GM23338 (cell line): Measurements from ENCODE around the gene WWP2. TPM values are rescaled to one million over a fixed set of nuclear protein-coding genes. Genes with fewer than 3 reads are reported as not detected.

Experiments used
- ATAC-seq: fragments of 200-7000 bp; cut with Tn5 transposase; 3 replicates; pipeline ENCODE4 v1.9.1; 2020
- DNase-seq: peaks from one replicate; pipeline ENCODE4 v3.0.0-alpha.2; 2015; ENCODE audit warnings: low spot score
- H2AFZ ChIP-seq: fragments of 200-600 bp; sonication (generic); 2 replicates; pipeline ENCODE4 v1.8.0; 2016; ENCODE audit warnings: antibody characterized with exemption, mild to moderate bottlenecking, moderate library complexity
- H3F3A ChIP-seq: fragments of 200-600 bp; sonication (generic); replicated peaks from 2 replicates; pipeline ENCODE4 v1.8.0; 2017; ENCODE audit warnings: antibody characterized with exemption, mixed run types, low read depth
- H3K27ac ChIP-seq: fragments of 200-600 bp; sonication (generic); 2 replicates; pipeline ENCODE4 v1.6.1; 2016; ENCODE audit warnings: low read depth
- H3K27me3 ChIP-seq: fragments of 200-600 bp; sonication (generic); 2 replicates; pipeline ENCODE4 v1.8.0; 2016; ENCODE audit warnings: mild to moderate bottlenecking, mixed run types, moderate library complexity; ENCODE audit not compliant: insufficient read depth
- H3K36me3 ChIP-seq: fragments of 200-600 bp; sonication (generic); 2 replicates; pipeline ENCODE4 v1.8.0; 2016; ENCODE audit warnings: mild to moderate bottlenecking; ENCODE audit not compliant: insufficient read depth
- H3K4me1 ChIP-seq: fragments of 200-600 bp; sonication (generic); 2 replicates; pipeline ENCODE4 v1.8.0; 2016; ENCODE audit warnings: mild to moderate bottlenecking, moderate library complexity; ENCODE audit not compliant: insufficient read depth
- H3K4me2 ChIP-seq: fragments of 200-600 bp; sonication (generic); 2 replicates; pipeline ENCODE4 v1.7.1; 2017; ENCODE audit warnings: mixed run types
- H3K4me3 ChIP-seq: fragments of 200-600 bp; sonication (generic); 2 replicates; pipeline ENCODE4 v1.6.1; 2016; ENCODE audit warnings: mixed run types
- H3K79me2 ChIP-seq: fragments of 200-600 bp; sonication (generic); replicated peaks from 2 replicates; pipeline ENCODE4 v1.8.0; 2017; ENCODE audit warnings: mild to moderate bottlenecking; ENCODE audit not compliant: insufficient read depth
- H3K9me2 ChIP-seq: fragments of 200-600 bp; sonication (generic); 2 replicates; pipeline ENCODE4 v1.8.0; 2017; ENCODE audit not compliant: insufficient read depth
- H4K20me1 ChIP-seq: fragments of 200-600 bp; sonication (generic); replicated peaks from 2 replicates; pipeline ENCODE4 v1.8.0; 2017; ENCODE audit warnings: mild to moderate bottlenecking; ENCODE audit not compliant: insufficient read depth
- H3K27ac Mint-ChIP-seq: 2 replicates; pipeline ENCODE4 v1.8.0; 2020; ENCODE audit warnings: inconsistent platforms, mild to moderate bottlenecking, moderate library complexity, mixed read lengths
- H3K27me3 Mint-ChIP-seq: 3 replicates; pipeline ENCODE4 v1.8.0; 2022; ENCODE audit warnings: low read depth, mild to moderate bottlenecking, moderate library complexity, mixed read lengths, inconsistent platforms; ENCODE audit not compliant: insufficient read depth, poor library complexity
- H3K36me3 Mint-ChIP-seq: 3 replicates; pipeline ENCODE4 v1.8.0; 2021; ENCODE audit warnings: low read depth, mild to moderate bottlenecking, inconsistent platforms, moderate library complexity, mixed read lengths
- H3K4me1 Mint-ChIP-seq: 3 replicates; pipeline ENCODE4 v1.8.0; 2020; ENCODE audit warnings: mild to moderate bottlenecking, inconsistent platforms, mixed read lengths
- H3K4me3 Mint-ChIP-seq: 3 replicates; pipeline ENCODE4 v1.8.0; 2021; ENCODE audit warnings: moderate library complexity, mild to moderate bottlenecking, inconsistent platforms, mixed read lengths
- H3K9me3 Mint-ChIP-seq: 3 replicates; pipeline ENCODE4 v1.8.0; 2020; ENCODE audit warnings: moderate library complexity, mild to moderate bottlenecking, inconsistent platforms, mixed read lengths
- CREB1 ChIP-seq: fragments of 250-450 bp; sonication (Bioruptor Pico); IDR thresholded peaks from 2 replicates; pipeline ENCODE4 v1.5.0; 2020; ENCODE audit warnings: low read depth, mild to moderate bottlenecking, moderate library complexity
- EZH2 ChIP-seq: fragments of 200-600 bp; sonication (generic); IDR thresholded peaks from one replicate; pipeline ENCODE4 v1.8.0; 2017; ENCODE audit warnings: antibody characterized with exemption, mild to moderate bottlenecking, low read depth; ENCODE audit not compliant: unreplicated experiment
- JUNB ChIP-seq: IDR thresholded peaks from one replicate; pipeline ENCODE4 v1.6.1; 2016; ENCODE audit warnings: antibody characterized with exemption; ENCODE audit not compliant: unreplicated experiment
- NANOG ChIP-seq: IDR thresholded peaks from 2 replicates; pipeline ENCODE4 v1.6.1; 2016; ENCODE audit warnings: antibody characterized with exemption, borderline replicate concordance
- STAT1 ChIP-seq: IDR thresholded peaks from one replicate; pipeline ENCODE4 v1.6.1; 2016; ENCODE audit warnings: antibody characterized with exemption; ENCODE audit not compliant: unreplicated experiment
- polyA plus RNA-seq: library from polyadenylated mRNA; unstranded; fragments of >200 nt; fragmentation: Nextera tagmentation; extraction: Ambion mirVana; gene quantifications from 2 replicates; pipeline ENCODE4 v1.2.1, GENCODE V29; 2016
- total RNA-seq: library from RNA; depleted of rRNA; stranded (reverse); fragments of >200 nt; shearing (Covaris generic); gene quantifications from 2 replicates; pipeline ENCODE4 v1.2.3, GENCODE V29; 2014
- TF ChIP-seq, protein P1 (sequence below): fragments of 250-450 bp; sonication (Bioruptor Pico); IDR thresholded peaks from 2 replicates; pipeline ENCODE4 v1.5.0; 2020; ENCODE audit warnings: mild to moderate bottlenecking, moderate library complexity
- TF ChIP-seq, protein P2 (sequence below): IDR thresholded peaks from 2 replicates; pipeline ENCODE4 v1.6.1; 2016; ENCODE audit warnings: antibody characterized with exemption
- TF ChIP-seq, protein P3 (sequence below): IDR thresholded peaks from one replicate; pipeline ENCODE4 v1.6.1; 2018; ENCODE audit warnings: antibody characterized with exemption; ENCODE audit not compliant: unreplicated experiment
- TF ChIP-seq, protein P4 (sequence below), 2 experiments: fragments of 200-600 bp in 1 of 2; sonication (generic) in 1 of 2; conservative IDR thresholded peaks; 2 replicates each; pipeline versions ENCODE4 v1.5.1 to v1.6.1; 2016 to 2017; ENCODE audit warnings: antibody characterized with exemption in 2 of 2, low read depth in 2 of 2, mild to moderate bottlenecking in 2 of 2, moderate library complexity in 1 of 2

Gene WWP2
- total and polyA plus RNA-seq, 2 experiments from 2014 or later: 12.3 to 35.5 TPM

DNA sequence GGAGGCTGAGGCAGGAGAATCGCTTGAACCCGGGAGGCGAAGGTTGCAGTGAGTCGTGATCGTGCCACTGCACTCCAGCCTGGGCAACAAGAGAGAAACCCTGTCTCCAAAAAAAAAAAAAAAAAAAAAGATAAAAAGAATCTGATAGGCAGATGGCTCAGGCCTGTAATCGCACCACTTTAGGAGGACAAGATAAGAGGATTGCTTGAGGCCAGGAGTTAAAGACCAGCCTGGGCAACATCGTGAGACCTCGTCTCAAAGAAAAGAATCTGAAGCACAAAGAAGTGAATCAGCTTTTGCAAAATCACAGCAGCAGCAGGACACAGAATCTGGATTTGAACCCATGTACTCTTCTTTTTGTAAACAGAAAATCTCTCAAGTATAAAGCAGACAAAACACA, 15.0 kb upstream of the WWP2 start:
- no peaks in the 10 kb centered on the region for H3K4me1 ChIP-seq
- peaks cover 34% of the 10 kb centered on the region for H3K79me2 ChIP-seq
- H3K36me3 ChIP-seq: peaks cover 87% of the 10 kb centered on the region
- DNase-seq (no peak), ATAC-seq (no peak)
- Mint-ChIP-seq H3K27ac (no peak overlapping the region), H3K9me3 (no peaks in the 10 kb centered on the region), H3K36me3 (peaks cover 94% of the 10 kb centered on the region), H3K4me3 (no peak overlapping the region), H3K4me1 (no peaks in the 10 kb centered on the region), H3K27me3 (peaks cover 2% of the 10 kb centered on the region)
- no peaks in the 10 kb centered on the region for H3K9me2 ChIP-seq
- TF ChIP-seq EZH2 (no peak), CREB1 (CRISPR knock-in tag) (no peak), NANOG (no peak), JUNB (no peak), STAT1 (no peak)
- TF ChIP-seq, protein P1, sequence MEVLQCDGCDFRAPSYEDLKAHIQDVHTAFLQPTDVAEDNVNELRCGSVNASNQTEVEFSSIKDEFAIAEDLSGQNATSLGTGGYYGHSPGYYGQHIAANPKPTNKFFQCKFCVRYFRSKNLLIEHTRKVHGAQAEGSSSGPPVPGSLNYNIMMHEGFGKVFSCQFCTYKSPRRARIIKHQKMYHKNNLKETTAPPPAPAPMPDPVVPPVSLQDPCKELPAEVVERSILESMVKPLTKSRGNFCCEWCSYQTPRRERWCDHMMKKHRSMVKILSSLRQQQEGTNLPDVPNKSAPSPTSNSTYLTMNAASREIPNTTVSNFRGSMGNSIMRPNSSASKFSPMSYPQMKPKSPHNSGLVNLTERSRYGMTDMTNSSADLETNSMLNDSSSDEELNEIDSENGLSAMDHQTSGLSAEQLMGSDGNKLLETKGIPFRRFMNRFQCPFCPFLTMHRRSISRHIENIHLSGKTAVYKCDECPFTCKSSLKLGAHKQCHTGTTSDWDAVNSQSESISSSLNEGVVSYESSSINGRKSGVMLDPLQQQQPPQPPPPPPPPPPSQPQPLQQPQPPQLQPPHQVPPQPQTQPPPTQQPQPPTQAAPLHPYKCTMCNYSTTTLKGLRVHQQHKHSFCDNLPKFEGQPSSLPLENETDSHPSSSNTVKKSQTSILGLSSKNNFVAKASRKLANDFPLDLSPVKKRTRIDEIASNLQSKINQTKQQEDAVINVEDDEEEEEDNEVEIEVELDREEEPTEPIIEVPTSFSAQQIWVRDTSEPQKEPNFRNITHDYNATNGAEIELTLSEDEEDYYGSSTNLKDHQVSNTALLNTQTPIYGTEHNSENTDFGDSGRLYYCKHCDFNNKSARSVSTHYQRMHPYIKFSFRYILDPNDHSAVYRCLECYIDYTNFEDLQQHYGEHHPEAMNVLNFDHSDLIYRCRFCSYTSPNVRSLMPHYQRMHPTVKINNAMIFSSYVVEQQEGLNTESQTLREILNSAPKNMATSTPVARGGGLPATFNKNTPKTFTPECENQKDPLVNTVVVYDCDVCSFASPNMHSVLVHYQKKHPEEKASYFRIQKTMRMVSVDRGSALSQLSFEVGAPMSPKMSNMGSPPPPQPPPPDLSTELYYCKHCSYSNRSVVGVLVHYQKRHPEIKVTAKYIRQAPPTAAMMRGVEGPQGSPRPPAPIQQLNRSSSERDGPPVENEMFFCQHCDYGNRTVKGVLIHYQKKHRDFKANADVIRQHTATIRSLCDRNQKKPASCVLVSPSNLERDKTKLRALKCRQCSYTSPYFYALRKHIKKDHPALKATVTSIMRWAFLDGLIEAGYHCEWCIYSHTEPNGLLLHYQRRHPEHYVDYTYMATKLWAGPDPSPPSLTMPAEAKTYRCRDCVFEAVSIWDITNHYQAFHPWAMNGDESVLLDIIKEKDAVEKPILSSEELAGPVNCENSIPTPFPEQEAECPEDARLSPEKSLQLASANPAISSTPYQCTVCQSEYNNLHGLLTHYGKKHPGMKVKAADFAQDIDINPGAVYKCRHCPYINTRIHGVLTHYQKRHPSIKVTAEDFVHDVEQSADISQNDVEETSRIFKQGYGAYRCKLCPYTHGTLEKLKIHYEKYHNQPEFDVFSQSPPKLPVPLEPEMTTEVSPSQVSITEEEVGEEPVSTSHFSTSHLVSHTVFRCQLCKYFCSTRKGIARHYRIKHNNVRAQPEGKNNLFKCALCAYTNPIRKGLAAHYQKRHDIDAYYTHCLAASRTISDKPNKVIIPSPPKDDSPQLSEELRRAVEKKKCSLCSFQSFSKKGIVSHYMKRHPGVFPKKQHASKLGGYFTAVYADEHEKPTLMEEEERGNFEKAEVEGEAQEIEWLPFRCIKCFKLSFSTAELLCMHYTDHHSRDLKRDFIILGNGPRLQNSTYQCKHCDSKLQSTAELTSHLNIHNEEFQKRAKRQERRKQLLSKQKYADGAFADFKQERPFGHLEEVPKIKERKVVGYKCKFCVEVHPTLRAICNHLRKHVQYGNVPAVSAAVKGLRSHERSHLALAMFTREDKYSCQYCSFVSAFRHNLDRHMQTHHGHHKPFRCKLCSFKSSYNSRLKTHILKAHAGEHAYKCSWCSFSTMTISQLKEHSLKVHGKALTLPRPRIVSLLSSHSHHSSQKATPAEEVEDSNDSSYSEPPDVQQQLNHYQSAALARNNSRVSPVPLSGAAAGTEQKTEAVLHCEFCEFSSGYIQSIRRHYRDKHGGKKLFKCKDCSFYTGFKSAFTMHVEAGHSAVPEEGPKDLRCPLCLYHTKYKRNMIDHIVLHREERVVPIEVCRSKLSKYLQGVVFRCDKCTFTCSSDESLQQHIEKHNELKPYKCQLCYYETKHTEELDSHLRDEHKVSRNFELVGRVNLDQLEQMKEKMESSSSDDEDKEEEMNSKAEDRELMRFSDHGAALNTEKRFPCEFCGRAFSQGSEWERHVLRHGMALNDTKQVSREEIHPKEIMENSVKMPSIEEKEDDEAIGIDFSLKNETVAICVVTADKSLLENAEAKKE (CRISPR knock-in tag): no peak
- TF ChIP-seq, protein P2, sequence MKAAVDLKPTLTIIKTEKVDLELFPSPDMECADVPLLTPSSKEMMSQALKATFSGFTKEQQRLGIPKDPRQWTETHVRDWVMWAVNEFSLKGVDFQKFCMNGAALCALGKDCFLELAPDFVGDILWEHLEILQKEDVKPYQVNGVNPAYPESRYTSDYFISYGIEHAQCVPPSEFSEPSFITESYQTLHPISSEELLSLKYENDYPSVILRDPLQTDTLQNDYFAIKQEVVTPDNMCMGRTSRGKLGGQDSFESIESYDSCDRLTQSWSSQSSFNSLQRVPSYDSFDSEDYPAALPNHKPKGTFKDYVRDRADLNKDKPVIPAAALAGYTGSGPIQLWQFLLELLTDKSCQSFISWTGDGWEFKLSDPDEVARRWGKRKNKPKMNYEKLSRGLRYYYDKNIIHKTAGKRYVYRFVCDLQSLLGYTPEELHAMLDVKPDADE: no peak
- TF ChIP-seq, protein P3, sequence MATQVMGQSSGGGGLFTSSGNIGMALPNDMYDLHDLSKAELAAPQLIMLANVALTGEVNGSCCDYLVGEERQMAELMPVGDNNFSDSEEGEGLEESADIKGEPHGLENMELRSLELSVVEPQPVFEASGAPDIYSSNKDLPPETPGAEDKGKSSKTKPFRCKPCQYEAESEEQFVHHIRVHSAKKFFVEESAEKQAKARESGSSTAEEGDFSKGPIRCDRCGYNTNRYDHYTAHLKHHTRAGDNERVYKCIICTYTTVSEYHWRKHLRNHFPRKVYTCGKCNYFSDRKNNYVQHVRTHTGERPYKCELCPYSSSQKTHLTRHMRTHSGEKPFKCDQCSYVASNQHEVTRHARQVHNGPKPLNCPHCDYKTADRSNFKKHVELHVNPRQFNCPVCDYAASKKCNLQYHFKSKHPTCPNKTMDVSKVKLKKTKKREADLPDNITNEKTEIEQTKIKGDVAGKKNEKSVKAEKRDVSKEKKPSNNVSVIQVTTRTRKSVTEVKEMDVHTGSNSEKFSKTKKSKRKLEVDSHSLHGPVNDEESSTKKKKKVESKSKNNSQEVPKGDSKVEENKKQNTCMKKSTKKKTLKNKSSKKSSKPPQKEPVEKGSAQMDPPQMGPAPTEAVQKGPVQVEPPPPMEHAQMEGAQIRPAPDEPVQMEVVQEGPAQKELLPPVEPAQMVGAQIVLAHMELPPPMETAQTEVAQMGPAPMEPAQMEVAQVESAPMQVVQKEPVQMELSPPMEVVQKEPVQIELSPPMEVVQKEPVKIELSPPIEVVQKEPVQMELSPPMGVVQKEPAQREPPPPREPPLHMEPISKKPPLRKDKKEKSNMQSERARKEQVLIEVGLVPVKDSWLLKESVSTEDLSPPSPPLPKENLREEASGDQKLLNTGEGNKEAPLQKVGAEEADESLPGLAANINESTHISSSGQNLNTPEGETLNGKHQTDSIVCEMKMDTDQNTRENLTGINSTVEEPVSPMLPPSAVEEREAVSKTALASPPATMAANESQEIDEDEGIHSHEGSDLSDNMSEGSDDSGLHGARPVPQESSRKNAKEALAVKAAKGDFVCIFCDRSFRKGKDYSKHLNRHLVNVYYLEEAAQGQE: no peak
- TF ChIP-seq, protein P4, sequence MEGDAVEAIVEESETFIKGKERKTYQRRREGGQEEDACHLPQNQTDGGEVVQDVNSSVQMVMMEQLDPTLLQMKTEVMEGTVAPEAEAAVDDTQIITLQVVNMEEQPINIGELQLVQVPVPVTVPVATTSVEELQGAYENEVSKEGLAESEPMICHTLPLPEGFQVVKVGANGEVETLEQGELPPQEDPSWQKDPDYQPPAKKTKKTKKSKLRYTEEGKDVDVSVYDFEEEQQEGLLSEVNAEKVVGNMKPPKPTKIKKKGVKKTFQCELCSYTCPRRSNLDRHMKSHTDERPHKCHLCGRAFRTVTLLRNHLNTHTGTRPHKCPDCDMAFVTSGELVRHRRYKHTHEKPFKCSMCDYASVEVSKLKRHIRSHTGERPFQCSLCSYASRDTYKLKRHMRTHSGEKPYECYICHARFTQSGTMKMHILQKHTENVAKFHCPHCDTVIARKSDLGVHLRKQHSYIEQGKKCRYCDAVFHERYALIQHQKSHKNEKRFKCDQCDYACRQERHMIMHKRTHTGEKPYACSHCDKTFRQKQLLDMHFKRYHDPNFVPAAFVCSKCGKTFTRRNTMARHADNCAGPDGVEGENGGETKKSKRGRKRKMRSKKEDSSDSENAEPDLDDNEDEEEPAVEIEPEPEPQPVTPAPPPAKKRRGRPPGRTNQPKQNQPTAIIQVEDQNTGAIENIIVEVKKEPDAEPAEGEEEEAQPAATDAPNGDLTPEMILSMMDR (conservative IDR thresholded peaks at IDR 0.05; ENCODE audit: low read depth in 2 of 2): no peak
- no peak overlapping the region for H3K27ac ChIP-seq
- H3K27me3 ChIP-seq: no peaks in the 10 kb centered on the region
- no peak overlapping the region for H2AFZ ChIP-seq
- peaks cover 8% of the 10 kb centered on the region; the same call in 1 of the 2 replicates for H3F3A ChIP-seq
- H4K20me1 ChIP-seq: peaks cover 25% of the 10 kb centered on the region
- H3K4me2 ChIP-seq: no peak overlapping the region
- H3K4me3 ChIP-seq: no peak overlapping the region
